ENCODE measurements around the gene SGSM1.

The SGSM1 gene

GRCh38 chr22:24855794-24856193 is 49.8 kb downstream of the SGSM1 start:
- no peaks in the 10 kb centered on the region for H3K36me3 ChIP-seq (ENCODE audit: control insufficient read depth, insufficient read depth, low read length)
- TF ChIP-seq CTCF (IDR thresholded peaks at IDR 0.05), result no peak
- no peak overlapping the region for H3K4me2 ChIP-seq (ENCODE audit: low read length)
- H3K79me2 ChIP-seq, result no peaks in the 10 kb centered on the region
- no peak overlapping the region for H3K9ac ChIP-seq
- no peak overlapping the region for H2AFZ ChIP-seq
- H3K4me1 ChIP-seq, result no peaks in the 10 kb centered on the region
- no peaks in the 10 kb centered on the region for H3K27me3 ChIP-seq (ENCODE audit: control insufficient read depth, insufficient read depth, low read length)
- H3K4me3 ChIP-seq (ENCODE audit: low read depth, low read length), result no peak overlapping the region
- no peak overlapping the region for H3K27ac ChIP-seq
- H3K9me3 ChIP-seq (ENCODE audit: control insufficient read depth, low read length), result no peaks in the 10 kb centered on the region

- H2AFZ ChIP-seq, result no peak overlapping the region
- TF ChIP-seq CTCF (IDR thresholded peaks at IDR 0.05), result no peak
- H3K9ac ChIP-seq, result no peak overlapping the region
- no peak overlapping the region for H3K27ac ChIP-seq
- H3K27me3 ChIP-seq (ENCODE audit: control insufficient read depth, insufficient read depth, low read length), result no peaks in the 10 kb centered on the region
- H3K9me3 ChIP-seq (ENCODE audit: control insufficient read depth, low read length), result no peaks in the 10 kb centered on the region
- H3K36me3 ChIP-seq (ENCODE audit: control insufficient read depth, insufficient read depth, low read length), result no peaks in the 10 kb centered on the region
- H3K4me1 ChIP-seq, result no peaks in the 10 kb centered on the region
- no peak overlapping the region for H3K4me3 ChIP-seq (ENCODE audit: low read depth, low read length)
- H3K79me2 ChIP-seq, result no peaks in the 10 kb centered on the region
- no peak overlapping the region for H3K4me2 ChIP-seq (ENCODE audit: low read length)
Measured at GRCh38 chr22:24857576-24857975, 51.6 kb downstream of the SGSM1 start.

GRCh38 chr22:24859587-24859986 is 53.6 kb downstream of the SGSM1 start:
- H3K9me3 ChIP-seq (ENCODE audit: control insufficient read depth, low read length), result no peaks in the 10 kb centered on the region
- TF ChIP-seq CTCF (IDR thresholded peaks at IDR 0.05), result no peak
- H3K4me2 ChIP-seq (ENCODE audit: low read length), result no peak overlapping the region
- no peak overlapping the region for H3K9ac ChIP-seq
- H3K36me3 ChIP-seq (ENCODE audit: control insufficient read depth, insufficient read depth, low read length), result no peaks in the 10 kb centered on the region
- no peaks in the 10 kb centered on the region for H3K27me3 ChIP-seq (ENCODE audit: control insufficient read depth, insufficient read depth, low read length)
- H3K79me2 ChIP-seq, result no peaks in the 10 kb centered on the region
- no peak overlapping the region for H2AFZ ChIP-seq
- H3K4me3 ChIP-seq (ENCODE audit: low read depth, low read length), result no peak overlapping the region
- no peak overlapping the region for H3K27ac ChIP-seq
- H3K4me1 ChIP-seq, result no peaks in the 10 kb centered on the region

GRCh38 chr22:24865508-24865907 is 59.5 kb downstream of the SGSM1 start:
- no peak overlapping the region for H3K4me2 ChIP-seq (ENCODE audit: low read length)
- no peak for TF ChIP-seq CTCF (IDR thresholded peaks at IDR 0.05)
- no peak overlapping the region for H3K27ac ChIP-seq
- H2AFZ ChIP-seq, result no peak overlapping the region
- no peak overlapping the region for H3K9ac ChIP-seq
- no peaks in the 10 kb centered on the region for H3K4me1 ChIP-seq
- no peaks in the 10 kb centered on the region for H3K27me3 ChIP-seq (ENCODE audit: control insufficient read depth, insufficient read depth, low read length)
- H3K36me3 ChIP-seq (ENCODE audit: control insufficient read depth, insufficient read depth, low read length), result no peaks in the 10 kb centered on the region
- no peaks in the 10 kb centered on the region for H3K79me2 ChIP-seq
- no peaks in the 10 kb centered on the region for H3K9me3 ChIP-seq (ENCODE audit: control insufficient read depth, low read length)
- no peak overlapping the region for H3K4me3 ChIP-seq (ENCODE audit: low read depth, low read length)

- Histone ChIP-seq H3K27ac (no peak overlapping the region), H3K27me3 (ENCODE audit: control insufficient read depth, insufficient read depth, low read length) (no peaks in the 10 kb centered on the region)
- TF ChIP-seq CTCF (IDR thresholded peaks at IDR 0.05), result no peak
Measured at GRCh38 chr22:24867323-24868022, 61.5 kb downstream of the SGSM1 start.

More at GRCh38 chr22:24867323-24868022, 61.5 kb downstream of the SGSM1 start:
- Histone ChIP-seq H3K4me3 (ENCODE audit: low read depth, low read length) (no peak overlapping the region), H3K4me2 (ENCODE audit: low read length) (no peak overlapping the region), H3K9me3 (ENCODE audit: control insufficient read depth, low read length) (no peaks in the 10 kb centered on the region), H3K9ac (no peak overlapping the region), H3K79me2 (no peaks in the 10 kb centered on the region), H3K36me3 (ENCODE audit: control insufficient read depth, insufficient read depth, low read length) (no peaks in the 10 kb centered on the region), H3K4me1 (no peaks in the 10 kb centered on the region), H2AFZ (no peak overlapping the region)
